Left kidney (tissue), 1 donor: ENCODE data around the gene ASCL4. TPM values are rescaled to one million over a fixed set of nuclear protein-coding genes. Genes with fewer than 3 reads are reported as not detected.

Experiments used
- polyA plus RNA-seq: library from polyadenylated mRNA; unstranded; fragments of 120-200 nt; gene quantifications from one replicate; pipeline ENCODE4 v1.2.1, GENCODE V29; 2013; ENCODE audit not compliant: insufficient read length

The ASCL4 gene
- polyA plus RNA-seq, 1 donor, result not detected

Other genes with a start within 250 kb of the ASCL4 start
- 62.0 TPM for gene PWP1, start 88.9 kb upstream of the ASCL4 start, polyA plus RNA-seq
- 46.6 TPM for gene PRDM4, start 13.6 kb upstream of the ASCL4 start, polyA plus RNA-seq